DOHH2 (cell line): ENCODE measurements around the gene FRRS1L.
A peak's percentile ranks its signal among the peaks of the same experiment; 100 is the strongest.

Experiments
- H3F3A ChIP-seq: fragments of 200-600 bp; sonication (generic), shearing (Covaris generic); 2 replicates; pipeline ENCODE4 v1.6.0; 2016; ENCODE audit warnings: antibody characterized with exemption, mild to moderate bottlenecking; ENCODE audit not compliant: control insufficient read depth, insufficient read depth
- H3K27ac ChIP-seq: fragments of 200-600 bp; sonication (generic); 2 replicates; pipeline ENCODE4 v1.5.1; 2014; ENCODE audit warnings: low read depth, mild to moderate bottlenecking, low read length, moderate library complexity
- H3K27me3 ChIP-seq: fragments of 200-600 bp; sonication (generic); 2 replicates; pipeline ENCODE4 v1.6.1; 2014; ENCODE audit warnings: mild to moderate bottlenecking, low read length, mixed read lengths; ENCODE audit not compliant: control insufficient read depth
- H3K36me3 ChIP-seq: fragments of 200-600 bp; sonication (generic); 2 replicates; pipeline ENCODE4 v1.6.1; 2014; ENCODE audit warnings: mild to moderate bottlenecking, low read length, moderate library complexity, mixed read lengths; ENCODE audit not compliant: control insufficient read depth
- H3K4me1 ChIP-seq: fragments of 200-600 bp; sonication (generic); 2 replicates; pipeline ENCODE4 v1.6.1; 2014; ENCODE audit warnings: mild to moderate bottlenecking, low read length, mixed read lengths; ENCODE audit not compliant: control insufficient read depth
- H3K4me2 ChIP-seq: fragments of 200-600 bp; sonication (generic); 2 replicates; pipeline ENCODE4 v1.6.0; 2014; ENCODE audit warnings: mild to moderate bottlenecking, low read length, moderate library complexity
- H3K4me3 ChIP-seq: fragments of 200-600 bp; sonication (generic); 2 replicates; pipeline ENCODE4 v1.5.1; 2014; ENCODE audit warnings: mild to moderate bottlenecking, low read length, mixed read lengths
- H3K79me2 ChIP-seq: fragments of 200-600 bp; sonication (generic); 2 replicates; pipeline ENCODE4 v1.6.1; 2014; ENCODE audit warnings: mild to moderate bottlenecking, low read length, mixed read lengths; ENCODE audit not compliant: control insufficient read depth
- H3K9me2 ChIP-seq: fragments of 200-600 bp; sonication (generic); replicated peaks from 2 replicates; pipeline ENCODE4 v1.6.1; 2014; ENCODE audit warnings: mild to moderate bottlenecking, low read length, mixed read lengths; ENCODE audit not compliant: control insufficient read depth
- H3K9me3 ChIP-seq: fragments of 200-600 bp; sonication (generic); 2 replicates; pipeline ENCODE4 v1.6.1; 2014; ENCODE audit warnings: antibody characterized with exemption, low read length, mixed read lengths; ENCODE audit not compliant: control insufficient read depth, insufficient read depth
- H4K20me1 ChIP-seq: fragments of 200-600 bp; sonication (generic); 2 replicates; pipeline ENCODE4 v1.6.0; 2014; ENCODE audit warnings: low read depth, mild to moderate bottlenecking, antibody characterized with exemption, low read length, moderate library complexity; ENCODE audit not compliant: control insufficient read depth, insufficient read depth
- EZH2phosphoT487 ChIP-seq: fragments of 200-600 bp; sonication (generic); IDR thresholded peaks from 2 replicates; pipeline ENCODE4 v1.6.1; 2017; ENCODE audit warnings: borderline replicate concordance, mild to moderate bottlenecking, antibody characterized with exemption, low read length, moderate library complexity, mixed read lengths
- TF ChIP-seq, protein P1 (sequence below): fragments of 200-600 bp; sonication (generic); IDR thresholded peaks from one replicate; pipeline ENCODE4 v1.5.1; 2014; ENCODE audit warnings: antibody characterized with exemption, mild to moderate bottlenecking, low read depth, low read length; ENCODE audit not compliant: poor library complexity, severe bottlenecking

FRRS1L gene

DNA sequence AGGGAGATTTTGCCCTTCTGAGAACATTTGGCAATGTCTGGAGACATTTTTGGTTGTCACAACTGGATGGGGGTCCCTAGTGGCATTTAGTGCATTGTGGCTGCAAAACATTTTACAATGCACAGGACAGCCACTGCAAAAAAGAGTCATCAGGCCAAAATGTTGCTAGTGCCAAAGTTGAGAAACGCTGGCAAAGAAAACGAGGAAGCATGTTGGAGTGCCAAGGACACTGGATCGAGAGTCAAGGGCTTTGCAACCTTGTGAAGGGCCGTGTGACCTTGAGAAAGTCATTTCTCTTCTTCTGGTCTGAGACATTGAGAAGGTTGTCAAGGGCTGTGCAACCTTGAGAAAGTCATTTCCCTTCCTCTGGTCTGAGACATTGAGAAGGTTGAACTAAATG lies 45.7 kb upstream of the FRRS1L start:
- Histone ChIP-seq H4K20me1 (no peaks in the 10 kb centered on the region), H3K4me2 (no peak overlapping the region), H3K36me3 (no peaks in the 10 kb centered on the region)

DNA sequence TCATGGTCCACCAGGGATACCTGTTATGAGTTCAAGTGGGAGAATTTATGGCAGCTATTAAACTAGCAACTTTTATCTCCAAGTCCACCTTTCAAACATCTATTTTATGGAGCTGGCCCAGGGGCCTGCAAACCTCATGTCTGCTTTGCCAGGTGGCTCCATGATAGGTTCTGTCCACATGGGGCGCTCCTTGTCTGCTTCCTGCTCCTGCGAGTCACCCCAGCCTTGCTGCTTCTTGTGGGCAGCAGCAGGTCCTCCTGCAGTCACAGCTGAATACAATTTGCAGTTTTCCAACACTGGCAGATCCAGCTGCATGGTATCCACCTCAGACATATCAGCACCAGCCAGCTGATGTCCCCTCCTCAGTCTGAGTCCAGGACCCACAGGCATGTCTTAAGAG lies 39.6 kb upstream of the FRRS1L start:
- no peak overlapping the region for H3K4me2 ChIP-seq
- no peaks in the 10 kb centered on the region for H3F3A ChIP-seq
- H3K27me3 ChIP-seq: peaks cover 3% of the 10 kb centered on the region
- H3K79me2 ChIP-seq: no peaks in the 10 kb centered on the region
- H3K9me3 ChIP-seq: no peaks in the 10 kb centered on the region
- H3K9me2 ChIP-seq: no peaks in the 10 kb centered on the region
- H3K36me3 ChIP-seq: no peaks in the 10 kb centered on the region
- no peak for TF ChIP-seq EZH2phosphoT487
- TF ChIP-seq, protein P1, sequence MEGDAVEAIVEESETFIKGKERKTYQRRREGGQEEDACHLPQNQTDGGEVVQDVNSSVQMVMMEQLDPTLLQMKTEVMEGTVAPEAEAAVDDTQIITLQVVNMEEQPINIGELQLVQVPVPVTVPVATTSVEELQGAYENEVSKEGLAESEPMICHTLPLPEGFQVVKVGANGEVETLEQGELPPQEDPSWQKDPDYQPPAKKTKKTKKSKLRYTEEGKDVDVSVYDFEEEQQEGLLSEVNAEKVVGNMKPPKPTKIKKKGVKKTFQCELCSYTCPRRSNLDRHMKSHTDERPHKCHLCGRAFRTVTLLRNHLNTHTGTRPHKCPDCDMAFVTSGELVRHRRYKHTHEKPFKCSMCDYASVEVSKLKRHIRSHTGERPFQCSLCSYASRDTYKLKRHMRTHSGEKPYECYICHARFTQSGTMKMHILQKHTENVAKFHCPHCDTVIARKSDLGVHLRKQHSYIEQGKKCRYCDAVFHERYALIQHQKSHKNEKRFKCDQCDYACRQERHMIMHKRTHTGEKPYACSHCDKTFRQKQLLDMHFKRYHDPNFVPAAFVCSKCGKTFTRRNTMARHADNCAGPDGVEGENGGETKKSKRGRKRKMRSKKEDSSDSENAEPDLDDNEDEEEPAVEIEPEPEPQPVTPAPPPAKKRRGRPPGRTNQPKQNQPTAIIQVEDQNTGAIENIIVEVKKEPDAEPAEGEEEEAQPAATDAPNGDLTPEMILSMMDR: peak; percentile 46
- H4K20me1 ChIP-seq: no peaks in the 10 kb centered on the region
- H3K4me3 ChIP-seq: no peak overlapping the region
- H3K4me1 ChIP-seq: no peaks in the 10 kb centered on the region
- no peak overlapping the region for H3K27ac ChIP-seq

More for the DNA sequence above, 45.7 kb upstream of the FRRS1L start:
- Histone ChIP-seq H3K79me2 (no peaks in the 10 kb centered on the region), H3K4me3 (no peak overlapping the region), H3K27ac (no peak overlapping the region), H3K9me3 (no peaks in the 10 kb centered on the region), H3F3A (no peaks in the 10 kb centered on the region), H3K4me1 (no peaks in the 10 kb centered on the region), H3K27me3 (peaks cover 3% of the 10 kb centered on the region; the same call in 1 of the 2 replicates), H3K9me2 (no peaks in the 10 kb centered on the region)
- TF ChIP-seq EZH2phosphoT487: no peak
- TF ChIP-seq, protein P1: no peak

DNA sequence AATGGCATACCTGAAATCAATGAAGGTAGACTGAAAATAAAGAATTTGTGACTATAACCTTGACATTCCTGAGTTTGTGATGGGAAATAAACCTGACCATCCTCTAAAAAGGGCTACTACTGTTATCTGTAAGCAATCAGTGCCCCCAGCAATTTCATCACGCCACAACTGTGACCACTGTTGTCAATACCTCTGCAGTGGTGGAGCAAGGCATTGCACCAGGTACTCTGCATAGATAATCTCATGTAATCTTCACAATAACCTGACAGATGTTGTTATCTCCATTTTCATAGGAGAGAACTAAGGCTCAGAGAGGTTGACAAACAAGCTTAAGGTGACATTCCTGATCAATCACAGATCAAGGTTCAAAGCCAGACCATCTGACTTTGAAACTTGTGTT lies 38.5 kb upstream of the FRRS1L start:
- Histone ChIP-seq H3K9me2 (no peaks in the 10 kb centered on the region), H3K79me2 (no peaks in the 10 kb centered on the region), H3K27me3 (peaks cover 5% of the 10 kb centered on the region), H3K4me2 (no peak overlapping the region), H3K4me3 (no peak overlapping the region), H3K36me3 (no peaks in the 10 kb centered on the region), H3F3A (no peaks in the 10 kb centered on the region), H4K20me1 (no peaks in the 10 kb centered on the region), H3K4me1 (no peaks in the 10 kb centered on the region), H3K27ac (no peak overlapping the region), H3K9me3 (no peaks in the 10 kb centered on the region)
- TF ChIP-seq EZH2phosphoT487: no peak
- TF ChIP-seq, protein P1: no peak
